Measurements from ENCODE around the gene FFAR1.

Gene FFAR1

GRCh38 chr19:35389192-35389861 lies 41.6 kb downstream of the FFAR1 start:
- no peak for DNase-seq (ENCODE audit: low read depth, low spot score)

- no peak for DNase-seq (ENCODE audit: low read depth, low spot score)
Measured at GRCh38 chr19:35392742-35393715, 45.3 kb downstream of the FFAR1 start.

GRCh38 chr19:35395382-35396199 lies 47.9 kb downstream of the FFAR1 start:
- no peak for DNase-seq (ENCODE audit: low read depth, low spot score)

- DNase-seq (ENCODE audit: low read depth, low spot score), result no peak
Measured at GRCh38 chr19:35396240-35396885, 48.7 kb downstream of the FFAR1 start.

DNA sequence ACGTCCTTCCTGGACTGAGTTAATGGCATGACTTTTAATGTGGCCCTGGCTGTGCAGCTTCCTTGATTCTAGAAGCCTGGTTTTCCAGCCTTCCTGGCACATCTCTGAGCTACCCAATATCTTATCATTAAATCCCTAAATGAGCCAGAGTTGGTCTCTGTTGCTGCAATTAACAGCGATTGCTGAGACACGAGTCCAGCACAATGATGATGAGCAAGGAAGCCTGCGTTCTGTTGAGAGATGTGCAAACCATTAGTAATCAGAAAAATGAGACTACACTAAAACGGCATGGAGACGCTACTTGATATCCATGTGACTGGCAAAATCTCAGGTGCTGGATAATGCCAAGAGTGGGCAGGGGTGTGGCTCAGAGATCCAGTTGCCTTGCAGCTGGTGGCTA lies 49.4 kb downstream of the FFAR1 start:
- DNase-seq (ENCODE audit: low read depth, low spot score), result no peak
